ENCODE data around the gene VWA8.

DNA sequence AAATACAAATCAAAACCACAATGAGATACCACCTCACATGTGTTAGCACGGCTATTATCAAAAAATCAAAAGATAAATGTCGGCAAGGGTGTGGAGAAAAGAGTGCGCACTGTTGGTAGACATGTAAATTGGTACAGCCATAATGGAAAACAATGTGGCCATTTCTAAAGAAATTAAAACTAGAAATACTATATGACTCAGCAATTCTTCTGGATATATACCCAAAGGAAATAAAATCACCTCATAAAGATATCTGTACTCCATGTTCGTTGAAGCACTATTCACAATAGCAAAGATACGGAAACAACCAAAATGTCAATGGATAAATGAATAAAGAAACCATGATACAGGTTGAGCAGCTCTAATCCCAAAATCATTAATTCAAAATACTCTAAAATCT lies 30.8 kb downstream of the VWA8 start:
- TF ChIP-seq POLR2A (IDR thresholded peaks at IDR 0.05; ENCODE audit: low read length) (no peak), GATA1 (IDR thresholded peaks at IDR 0.05; ENCODE audit: low read depth, low read length) (no peak)
